GM12865 (cell line): Measurements from ENCODE around the gene ELMO1.

ENCODE experiments used
- DNase-seq: peaks from one replicate; pipeline ENCODE4 v3.0.0; 2010; ENCODE audit warnings: low read depth
- H3K4me3 ChIP-seq: 2 replicates; pipeline ENCODE4 v1.5.1; 2011; ENCODE audit warnings: mild to moderate bottlenecking, low read depth, low read length, control low read depth
- TF ChIP-seq, protein P1 (sequence below): IDR thresholded peaks from 2 replicates; pipeline ENCODE4 v1.5.1; 2011; ENCODE audit warnings: low read length, control low read depth, low read depth, inconsistent platforms; ENCODE audit not compliant: insufficient read depth; ENCODE audit errors: missing control alignments

The ELMO1 gene

DNA sequence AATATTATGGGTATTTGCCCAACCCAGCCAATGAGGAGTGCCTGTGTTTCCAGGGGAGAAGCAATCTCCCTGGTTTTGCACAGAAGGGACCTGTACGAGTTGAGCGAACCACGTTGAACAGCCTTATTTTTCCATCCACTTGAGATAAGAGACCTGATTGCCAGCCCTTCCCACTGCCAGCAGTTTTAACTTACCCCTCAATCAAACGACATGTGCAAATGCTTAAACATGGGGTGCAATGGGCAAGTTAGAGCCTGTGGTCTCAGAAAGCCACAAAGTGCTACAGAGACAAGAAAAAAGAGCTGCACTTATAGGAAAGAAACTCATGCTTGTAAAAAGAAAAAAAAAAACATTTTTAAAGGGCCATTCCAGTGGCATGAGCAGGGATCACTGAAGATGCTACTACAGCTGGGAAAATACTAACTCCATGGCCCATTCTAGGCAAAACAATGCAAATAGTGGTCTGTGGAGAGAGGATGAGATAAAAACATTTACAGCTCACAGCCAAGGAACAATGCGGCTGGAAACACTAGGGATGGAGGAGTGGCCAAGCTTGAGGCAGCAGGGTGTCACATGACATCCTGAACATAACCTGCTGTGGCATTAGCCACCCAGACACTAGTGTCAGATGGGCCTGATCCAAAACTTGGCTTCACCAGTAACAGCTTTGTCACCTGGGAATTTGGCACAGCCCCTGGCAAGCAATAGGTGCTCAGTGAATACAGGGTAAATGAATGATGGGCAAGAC is 162.8 kb downstream of the ELMO1 start:
- peak; percentile 9 for DNase-seq
- TF ChIP-seq, protein P1, sequence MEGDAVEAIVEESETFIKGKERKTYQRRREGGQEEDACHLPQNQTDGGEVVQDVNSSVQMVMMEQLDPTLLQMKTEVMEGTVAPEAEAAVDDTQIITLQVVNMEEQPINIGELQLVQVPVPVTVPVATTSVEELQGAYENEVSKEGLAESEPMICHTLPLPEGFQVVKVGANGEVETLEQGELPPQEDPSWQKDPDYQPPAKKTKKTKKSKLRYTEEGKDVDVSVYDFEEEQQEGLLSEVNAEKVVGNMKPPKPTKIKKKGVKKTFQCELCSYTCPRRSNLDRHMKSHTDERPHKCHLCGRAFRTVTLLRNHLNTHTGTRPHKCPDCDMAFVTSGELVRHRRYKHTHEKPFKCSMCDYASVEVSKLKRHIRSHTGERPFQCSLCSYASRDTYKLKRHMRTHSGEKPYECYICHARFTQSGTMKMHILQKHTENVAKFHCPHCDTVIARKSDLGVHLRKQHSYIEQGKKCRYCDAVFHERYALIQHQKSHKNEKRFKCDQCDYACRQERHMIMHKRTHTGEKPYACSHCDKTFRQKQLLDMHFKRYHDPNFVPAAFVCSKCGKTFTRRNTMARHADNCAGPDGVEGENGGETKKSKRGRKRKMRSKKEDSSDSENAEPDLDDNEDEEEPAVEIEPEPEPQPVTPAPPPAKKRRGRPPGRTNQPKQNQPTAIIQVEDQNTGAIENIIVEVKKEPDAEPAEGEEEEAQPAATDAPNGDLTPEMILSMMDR = no peak
- H3K4me3 ChIP-seq = no peak overlapping the region

- no peak overlapping the region for H3K4me3 ChIP-seq
- peak; percentile 48 for DNase-seq
- TF ChIP-seq, protein P1 = peak; percentile 86
Observed at GRCh38 chr7:37284805-37285231, 163.8 kb downstream of the ELMO1 start.

- DNase-seq = no peak
- TF ChIP-seq, protein P1 = no peak
- H3K4me3 ChIP-seq = no peak overlapping the region
Observed at GRCh38 chr7:37284285-37284684, 164.4 kb downstream of the ELMO1 start.

DNA sequence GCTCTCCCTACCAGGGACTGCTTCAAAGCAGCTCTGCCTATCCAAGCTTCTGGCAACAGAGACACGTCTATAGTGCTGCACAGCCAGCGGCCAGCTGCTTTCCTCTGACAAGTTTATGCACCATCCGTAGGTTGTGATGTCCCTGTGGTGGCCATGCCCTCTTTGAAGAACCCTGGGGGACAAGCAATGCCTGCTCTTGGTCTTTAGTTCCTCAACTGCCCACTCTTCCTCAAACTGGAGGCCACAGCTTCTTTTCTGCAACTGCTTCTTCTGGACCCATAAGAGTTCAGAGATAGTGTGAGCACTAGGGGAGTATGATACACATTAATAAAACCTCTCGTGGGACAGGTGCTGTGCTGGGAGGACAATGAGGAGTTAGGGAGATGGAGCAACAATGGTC is 164.9 kb downstream of the ELMO1 start:
- DNase-seq = no peak
- TF ChIP-seq, protein P1 = no peak
- H3K4me3 ChIP-seq = no peak overlapping the region

- TF ChIP-seq, protein P1 = no peak
- DNase-seq = no peak
- H3K4me3 ChIP-seq = no peak overlapping the region
Observed at GRCh38 chr7:37282927-37283326, 165.7 kb downstream of the ELMO1 start.

DNA sequence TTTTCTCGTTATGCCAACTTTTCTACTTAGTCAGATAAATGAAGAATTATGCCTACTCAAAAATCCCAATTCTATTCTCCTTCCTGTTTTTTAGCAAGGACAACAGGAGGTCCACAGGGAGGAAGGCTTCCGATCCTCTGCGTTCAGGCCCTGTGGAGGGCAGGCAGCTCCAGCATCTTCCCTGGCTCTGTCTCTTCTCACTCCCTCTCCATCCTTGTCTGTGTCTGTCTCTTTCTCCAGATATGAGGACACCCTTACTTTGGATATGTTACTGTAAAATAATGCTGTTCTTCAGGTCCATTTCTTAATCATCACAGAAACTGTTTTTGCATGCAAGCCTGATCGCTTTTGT is 166.6 kb downstream of the ELMO1 start:
- TF ChIP-seq, protein P1 = no peak
- no peak overlapping the region for H3K4me3 ChIP-seq
- DNase-seq = no peak
